NT2/D1 (cell line): ENCODE data around the gene MGAT5B.

Source experiments
- DNase-seq: peaks from one replicate; pipeline ENCODE4 v3.0.0-alpha.2; 2011; ENCODE audit warnings: low read depth, low spot score
- H3K27me3 ChIP-seq: 2 replicates; pipeline ENCODE4 v1.6.0; 2011; ENCODE audit warnings: mild to moderate bottlenecking; ENCODE audit not compliant: insufficient read length, insufficient read depth
- H3K36me3 ChIP-seq: 2 replicates; pipeline ENCODE4 v1.6.1; 2011; ENCODE audit warnings: mild to moderate bottlenecking, low read length, mixed read lengths; ENCODE audit not compliant: insufficient read depth, insufficient read length
- H3K4me1 ChIP-seq: 2 replicates; pipeline ENCODE4 v1.5.1; 2011; ENCODE audit not compliant: insufficient read depth, insufficient read length
- H3K4me3 ChIP-seq: 2 replicates; pipeline ENCODE4 v1.5.1; 2011; ENCODE audit warnings: low read depth; ENCODE audit not compliant: insufficient read length
- H3K9ac ChIP-seq: 2 replicates; pipeline ENCODE4 v1.6.0; 2011; ENCODE audit warnings: low read depth; ENCODE audit not compliant: insufficient read length
- H3K9me3 ChIP-seq: 2 replicates; pipeline ENCODE4 v1.5.1; 2011; ENCODE audit warnings: mild to moderate bottlenecking, low read length; ENCODE audit not compliant: insufficient read depth
- SUZ12 ChIP-seq: IDR thresholded peaks from 2 replicates; pipeline ENCODE4 v1.6.1; 2011; ENCODE audit not compliant: insufficient read length, insufficient read depth; ENCODE audit errors: extremely low read depth
- YY1 ChIP-seq: IDR thresholded peaks from 2 replicates; pipeline ENCODE4 v1.6.1; 2011; ENCODE audit not compliant: insufficient read length, insufficient read depth
- ZNF274 ChIP-seq: IDR thresholded peaks from 2 replicates; pipeline ENCODE4 v1.6.1; 2011; ENCODE audit warnings: mild to moderate bottlenecking, low read depth, low read length

The MGAT5B gene

GRCh38 chr17:76953946-76954345, 85.7 kb downstream of the MGAT5B start:
- DNase-seq: no peak

DNA sequence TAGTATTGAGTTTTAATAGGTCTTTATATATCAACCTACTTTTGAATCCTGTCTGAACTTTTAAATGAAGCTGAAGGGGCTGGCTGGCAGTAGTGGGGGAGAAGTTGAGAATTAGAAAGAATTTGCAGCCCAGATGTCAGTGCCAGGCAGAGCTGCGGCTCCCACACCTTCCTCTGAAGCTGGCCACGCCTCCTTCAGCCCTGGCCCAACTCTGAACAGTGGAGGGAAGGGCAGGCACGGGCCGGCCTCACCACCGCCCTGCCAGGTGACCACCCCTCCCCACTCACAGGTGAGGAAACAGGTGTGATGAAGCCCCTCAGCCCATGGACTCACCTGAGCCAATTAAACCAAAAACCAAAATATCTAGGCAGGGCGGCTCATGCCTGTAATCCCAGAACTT, 87.0 kb downstream of the MGAT5B start:
- no peak for DNase-seq
- no peak overlapping the region for H3K9ac ChIP-seq
- no peak overlapping the region for H3K4me3 ChIP-seq
- no peaks in the 10 kb centered on the region for H3K27me3 ChIP-seq
- no peaks in the 10 kb centered on the region for H3K9me3 ChIP-seq
- H3K4me1 ChIP-seq: peaks cover 18% of the 10 kb centered on the region
- no peaks in the 10 kb centered on the region for H3K36me3 ChIP-seq
- no peak for TF ChIP-seq ZNF274
- TF ChIP-seq YY1: no peak
- TF ChIP-seq SUZ12: no peak

More at GRCh38 chr17:76953946-76954345, 85.7 kb downstream of the MGAT5B start:
- no peak overlapping the region for H3K4me3 ChIP-seq
- H3K4me1 ChIP-seq: peaks cover 16% of the 10 kb centered on the region
- TF ChIP-seq SUZ12 (no peak), YY1 (no peak), ZNF274 (no peak)
- no peak overlapping the region for H3K9ac ChIP-seq
- no peaks in the 10 kb centered on the region for H3K27me3 ChIP-seq
- peaks cover 2% of the 10 kb centered on the region for H3K36me3 ChIP-seq
- no peaks in the 10 kb centered on the region for H3K9me3 ChIP-seq

DNA sequence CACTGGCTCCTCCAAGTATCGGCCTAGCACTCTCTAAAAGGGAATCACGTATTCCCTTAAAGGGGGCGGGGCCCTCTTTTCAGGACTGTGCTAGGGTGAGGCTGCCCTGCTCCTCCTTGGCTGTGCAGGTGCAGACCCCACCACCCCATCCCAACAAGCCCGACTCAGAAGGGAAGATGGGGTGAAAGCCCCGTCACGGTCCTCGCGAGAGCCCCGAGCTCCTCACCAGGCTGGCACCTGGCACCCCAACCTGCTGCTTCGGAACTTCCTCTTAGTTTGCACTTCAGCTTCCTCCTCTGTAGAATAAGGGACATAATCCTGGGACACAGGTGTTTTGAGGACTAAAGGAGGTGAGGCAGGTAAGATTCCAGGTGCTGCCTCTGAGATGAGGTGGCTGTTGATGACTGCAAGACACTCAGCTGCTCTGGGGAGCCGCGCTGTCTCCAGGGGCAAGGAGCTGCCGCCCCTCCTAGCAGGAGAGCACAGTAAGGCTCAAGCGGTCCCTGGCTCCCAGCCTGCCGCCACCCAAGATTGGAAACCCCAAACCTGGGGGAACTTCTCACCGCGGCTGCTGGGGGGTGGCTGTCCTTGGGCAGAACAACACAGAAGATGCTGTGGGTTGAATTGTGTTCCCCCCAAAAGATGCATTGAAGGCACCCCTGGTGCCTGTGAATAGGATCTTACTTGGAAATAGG, 88.8 kb downstream of the MGAT5B start:
- DNase-seq: no peak
- H3K4me1 ChIP-seq: peaks cover 14% of the 10 kb centered on the region
- no peaks in the 10 kb centered on the region for H3K27me3 ChIP-seq
- H3K4me3 ChIP-seq: no peak overlapping the region
- no peaks in the 10 kb centered on the region for H3K9me3 ChIP-seq
- TF ChIP-seq ZNF274 (no peak), SUZ12 (no peak), YY1 (no peak)
- H3K9ac ChIP-seq: no peak overlapping the region
- H3K36me3 ChIP-seq: no peaks in the 10 kb centered on the region

DNA sequence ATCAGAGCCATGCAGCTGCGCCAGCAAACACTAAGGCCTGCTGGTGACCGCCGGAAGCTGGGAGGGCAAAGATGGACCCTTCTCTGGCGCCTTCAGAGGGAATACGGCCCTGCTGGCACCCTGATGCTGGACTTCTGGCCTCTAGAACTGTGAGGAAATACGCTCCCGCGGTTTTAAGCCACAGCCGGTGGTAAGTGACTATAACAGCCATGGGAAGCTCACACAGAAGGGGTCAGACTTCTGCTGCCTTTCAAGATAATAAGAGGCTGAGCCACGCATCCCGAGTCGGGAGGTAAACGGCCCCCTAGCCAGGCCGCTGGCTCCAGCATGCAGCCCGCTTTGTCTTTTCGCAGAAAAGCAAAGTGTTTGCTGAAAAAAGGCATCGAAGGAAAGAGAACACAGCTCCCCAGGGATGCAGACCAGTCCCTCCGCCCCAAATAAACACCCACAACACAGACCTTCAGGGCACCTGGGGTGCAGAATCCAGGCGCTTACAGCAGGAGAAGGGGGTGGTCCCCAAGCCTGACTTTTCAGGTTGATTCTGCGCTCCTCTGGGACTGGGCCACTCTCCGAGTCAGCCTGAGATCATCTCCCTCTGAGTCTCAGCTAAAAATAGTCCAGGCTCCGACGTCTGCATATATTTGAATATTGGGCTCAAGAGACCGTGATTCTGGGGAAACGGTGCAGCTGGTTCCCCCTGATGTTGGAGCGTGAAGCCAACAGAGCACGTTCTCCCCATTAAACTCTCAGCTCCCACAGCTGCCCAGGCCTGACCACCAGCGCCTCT, 89.7 kb downstream of the MGAT5B start:
- peaks cover 14% of the 10 kb centered on the region for H3K4me1 ChIP-seq
- no peaks in the 10 kb centered on the region for H3K36me3 ChIP-seq
- H3K27me3 ChIP-seq: no peaks in the 10 kb centered on the region
- H3K9me3 ChIP-seq: no peaks in the 10 kb centered on the region
- H3K9ac ChIP-seq: peak overlapping the region; percentile 68
- TF ChIP-seq YY1 (no peak), SUZ12 (no peak), ZNF274 (no peak)
- DNase-seq: no peak
- no peak overlapping the region for H3K4me3 ChIP-seq

GRCh38 chr17:76958974-76959373, 90.8 kb downstream of the MGAT5B start:
- H3K4me1 ChIP-seq: peaks cover 14% of the 10 kb centered on the region
- H3K9me3 ChIP-seq: no peaks in the 10 kb centered on the region
- DNase-seq: no peak
- no peaks in the 10 kb centered on the region for H3K27me3 ChIP-seq
- no peak overlapping the region for H3K4me3 ChIP-seq
- H3K36me3 ChIP-seq: no peaks in the 10 kb centered on the region
- TF ChIP-seq ZNF274: no peak
- no peak for TF ChIP-seq SUZ12
- no peak for TF ChIP-seq YY1
- no peak overlapping the region for H3K9ac ChIP-seq

DNA sequence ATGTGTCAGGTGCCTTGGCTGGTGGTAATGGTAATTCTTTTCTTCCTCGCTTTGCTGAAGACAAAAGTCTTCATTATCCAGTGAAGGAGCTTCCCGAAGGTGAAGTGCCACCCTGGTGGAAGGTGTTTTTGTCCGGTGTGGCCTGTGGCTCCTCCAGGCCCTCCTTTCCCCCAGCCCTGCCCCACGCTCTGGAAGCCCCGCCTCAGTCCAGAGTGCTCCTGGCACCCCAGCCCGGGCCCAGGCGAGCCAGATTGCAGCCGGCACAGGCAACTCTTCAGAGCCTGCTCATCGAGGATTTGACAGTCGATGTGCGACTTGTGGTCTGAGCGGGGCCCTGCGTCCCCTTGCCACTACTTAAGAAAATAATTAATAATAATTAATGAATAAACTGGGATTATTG, 93.7 kb downstream of the MGAT5B start:
- Histone ChIP-seq H3K9me3 (no peaks in the 10 kb centered on the region), H3K4me3 (no peak overlapping the region), H3K9ac (no peak overlapping the region), H3K36me3 (no peaks in the 10 kb centered on the region), H3K27me3 (no peaks in the 10 kb centered on the region), H3K4me1 (peaks cover 15% of the 10 kb centered on the region)
- DNase-seq: no peak
- TF ChIP-seq YY1 (no peak), SUZ12 (no peak), ZNF274 (no peak)

- no peak overlapping the region for H3K9ac ChIP-seq
- peaks cover 17% of the 10 kb centered on the region for H3K4me1 ChIP-seq
- DNase-seq: no peak
- no peaks in the 10 kb centered on the region for H3K9me3 ChIP-seq
- no peak for TF ChIP-seq SUZ12
- no peaks in the 10 kb centered on the region for H3K36me3 ChIP-seq
- H3K27me3 ChIP-seq: no peaks in the 10 kb centered on the region
- no peak overlapping the region for H3K4me3 ChIP-seq
These were observed 94.7 kb downstream of the MGAT5B start for GRCh38 chr17:76962858-76963257.
